Posterior vena cava (tissue), 2 donors: Measurements from ENCODE around the gene KLRC4. TPM values are rescaled to one million over a fixed set of nuclear protein-coding genes. Genes with fewer than 3 reads are reported as not detected.
"Not testable (repeated sequence)": the region's sequence is repeated elsewhere in the genome, so short reads cannot be mapped to it uniquely, and the experiment has no call there.

Source experiments
- DNase-seq: peaks from one replicate; pipeline ENCODE4 v3.0.0-alpha.2; 2020; ENCODE audit warnings: low spot score
- intact Hi-C, 2 donors: fragments of 100-400 bp; cut with DNase I; formaldehyde crosslinking; loops; one replicate each; pipeline versions ENCODE4 v1.14.1 to v1.14.2; 2022 to 2023
- long read RNA-seq, 2 donors: library from polyadenylated mRNA; unstranded; transcript quantifications; one replicate each; pipeline ENCODE4 v2.0.0, GENCODE V29; 2020 to 2021
- total RNA-seq, 2 donors: library from RNA; stranded (reverse); fragmentation: NEBNext Ultra II Directional; extraction: Animal tissue kit (Norgen Biotek cat#: 25700); gene quantifications; one replicate each; pipeline ENCODE4 v1.2.1, GENCODE V29; 2021
- donor health status: DM: yes; HTN: yes; CAD: no.
- donor health status: DM: yes; HTN: yes; CAD: no.

The KLRC4 gene, protein sequence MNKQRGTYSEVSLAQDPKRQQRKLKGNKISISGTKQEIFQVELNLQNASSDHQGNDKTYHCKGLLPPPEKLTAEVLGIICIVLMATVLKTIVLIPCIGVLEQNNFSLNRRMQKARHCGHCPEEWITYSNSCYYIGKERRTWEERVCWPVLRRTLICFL
- total RNA-seq = not detected
- long read RNA-seq, donor 1 = 0 reads
- long read RNA-seq, donor 2 = 0 reads

DNA sequence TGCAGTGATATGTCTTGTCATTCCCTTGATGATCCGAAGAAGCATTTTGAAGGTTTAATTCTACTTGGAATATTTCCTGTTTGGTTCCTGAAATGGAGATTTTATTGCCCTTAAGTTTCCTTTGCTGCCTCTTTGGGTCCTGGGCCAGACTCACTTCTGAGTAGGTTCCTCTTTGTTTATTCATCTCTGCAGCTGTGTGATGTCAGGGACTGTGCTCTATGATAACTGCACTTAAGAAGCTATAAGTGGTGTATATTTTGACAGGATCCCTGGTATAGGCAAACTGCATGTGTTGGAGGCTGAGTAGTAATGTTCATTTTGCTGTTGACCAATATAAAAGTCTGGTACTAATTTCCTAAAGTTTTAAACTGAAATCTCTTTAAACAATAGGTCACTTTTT is at the start of gene KLRC4:
TSS of gene KLRC4 (minus strand) at position 366 of the 400 bp plus-strand sequence. CDS start at position 184, 182 bp downstream.
- DNase-seq = no peak
- intact Hi-C loops = no loop called here

DNA sequence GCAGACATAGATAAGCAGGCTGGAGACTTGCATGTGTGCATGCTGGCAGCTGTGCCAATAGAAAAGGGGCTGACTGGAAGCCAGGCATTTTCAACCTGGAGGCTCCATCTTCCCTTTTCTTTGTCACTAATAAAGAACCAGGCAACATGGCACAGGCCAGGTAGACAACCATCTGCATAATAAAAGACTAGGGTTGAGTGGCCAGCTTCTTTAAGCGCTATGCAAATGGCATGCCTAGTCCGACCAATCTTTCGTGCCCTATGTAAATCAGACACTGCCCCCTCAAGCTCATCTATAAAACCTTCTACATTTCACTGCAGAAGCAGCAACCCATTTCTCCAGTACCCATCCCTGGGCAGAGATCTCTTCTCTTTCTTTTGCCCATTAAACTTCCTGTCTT is 48.2 kb upstream of the KLRC4 start:
- intact Hi-C loops = no loop called here
- DNase-seq = no peak

DNA sequence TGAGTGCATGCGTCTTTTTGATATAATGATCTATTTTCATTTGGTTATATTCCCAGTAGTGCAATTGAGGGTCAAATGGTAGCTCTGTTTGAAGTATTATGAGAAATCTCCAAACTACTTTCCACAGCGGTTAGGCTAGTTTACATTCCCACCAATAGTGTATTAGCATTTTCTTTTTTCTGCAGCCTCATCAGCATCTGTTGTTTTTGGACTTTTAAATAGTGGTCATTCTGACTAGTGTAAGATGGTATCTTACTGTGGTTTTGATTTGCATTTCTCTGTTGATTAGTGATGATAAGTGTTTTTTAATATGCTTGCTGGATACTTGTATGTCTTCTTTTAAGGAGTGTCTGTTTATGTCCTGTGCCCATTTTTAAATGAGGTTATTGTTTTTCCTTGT is 47.3 kb upstream of the KLRC4 start:
- no peak for DNase-seq
- intact Hi-C loops = no loop called here

DNA sequence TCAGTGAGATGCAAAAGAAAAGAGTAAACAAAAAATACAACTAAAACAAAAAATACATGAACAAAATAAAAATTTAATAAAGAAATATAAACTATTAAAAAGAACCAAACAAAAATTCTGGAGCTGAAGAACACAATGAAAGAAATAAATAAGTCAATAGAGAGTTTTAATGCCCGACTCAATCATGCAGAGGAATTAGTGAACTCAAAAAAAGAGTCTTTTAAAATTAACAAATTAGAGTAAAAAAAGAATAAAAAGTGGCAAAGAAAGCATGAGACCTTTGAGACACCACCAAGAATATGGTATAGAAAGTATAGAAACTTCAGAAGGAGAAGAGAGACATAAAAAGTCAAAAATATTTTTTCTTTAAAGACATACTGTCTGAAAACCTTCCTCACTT is 46.2 kb upstream of the KLRC4 start:
- no peak for DNase-seq
- intact Hi-C loops = no loop called here

DNA sequence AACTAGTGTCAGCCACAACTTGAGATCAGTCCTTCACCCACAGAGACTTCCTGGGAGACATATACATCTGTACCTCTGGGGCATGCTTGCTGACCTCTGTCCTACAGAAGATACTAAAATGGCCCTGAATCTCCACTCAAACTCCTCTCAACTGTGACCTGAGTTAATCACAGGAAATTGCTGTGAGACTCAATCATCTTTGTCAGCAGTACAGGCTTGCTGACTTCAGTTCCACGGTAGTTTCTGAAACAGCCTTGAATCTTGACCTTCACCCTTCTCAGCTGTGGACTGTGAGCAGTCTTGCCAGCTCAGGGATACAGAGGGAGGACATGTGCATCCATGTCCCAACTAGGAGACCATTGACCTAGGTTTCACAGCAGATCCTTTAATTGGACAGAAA is 45.0 kb upstream of the KLRC4 start:
- intact Hi-C loops = no loop called here
- DNase-seq = no peak

DNA sequence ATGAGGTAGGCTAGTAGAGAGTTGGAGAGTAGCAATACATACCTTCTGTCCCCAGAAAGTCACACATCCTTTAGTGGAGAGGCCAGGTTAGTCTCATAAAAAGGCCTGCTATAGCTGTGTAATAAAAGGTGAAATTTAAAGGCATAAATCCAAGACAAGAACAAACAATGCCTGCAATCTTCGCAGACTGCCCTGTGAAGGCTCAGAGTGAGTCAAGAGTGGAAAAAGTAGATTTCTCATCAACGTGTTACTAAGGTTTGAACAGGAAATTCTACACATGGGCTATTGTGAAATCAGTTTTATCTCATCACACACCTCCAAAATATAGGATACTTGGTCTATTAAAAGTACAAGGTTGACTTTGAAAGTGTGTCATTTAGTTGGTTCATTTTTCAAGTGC is 43.6 kb upstream of the KLRC4 start, which contains the start of gene KLRC1:
TSS of gene KLRC1 (minus strand) at position 222 of the 400 bp plus-strand sequence. CDS start 2,221 bp downstream, outside the sequence.
- no peak for DNase-seq
- intact Hi-C loops = no loop called here

DNA sequence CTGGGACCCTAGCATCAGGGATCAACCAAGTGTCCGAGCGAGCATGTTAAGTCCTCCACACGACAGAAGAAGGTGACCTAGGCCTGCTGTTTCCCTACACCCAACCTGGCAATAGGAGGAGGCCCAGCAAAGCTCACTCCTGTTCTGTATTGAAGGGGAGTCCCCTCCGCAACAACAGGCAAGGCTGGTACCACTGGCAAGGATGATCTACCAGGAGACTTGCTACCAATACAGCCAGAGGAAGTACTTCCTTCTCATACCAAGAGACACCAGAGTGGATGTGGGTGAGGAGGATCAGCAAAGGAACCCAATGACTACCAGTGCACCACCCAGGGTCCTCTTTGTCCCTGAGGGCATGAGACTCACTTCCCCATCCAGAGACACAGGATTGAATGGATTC is 38.7 kb upstream of the KLRC4 start:
- DNase-seq = no peak
- intact Hi-C loops = no loop called here

DNA sequence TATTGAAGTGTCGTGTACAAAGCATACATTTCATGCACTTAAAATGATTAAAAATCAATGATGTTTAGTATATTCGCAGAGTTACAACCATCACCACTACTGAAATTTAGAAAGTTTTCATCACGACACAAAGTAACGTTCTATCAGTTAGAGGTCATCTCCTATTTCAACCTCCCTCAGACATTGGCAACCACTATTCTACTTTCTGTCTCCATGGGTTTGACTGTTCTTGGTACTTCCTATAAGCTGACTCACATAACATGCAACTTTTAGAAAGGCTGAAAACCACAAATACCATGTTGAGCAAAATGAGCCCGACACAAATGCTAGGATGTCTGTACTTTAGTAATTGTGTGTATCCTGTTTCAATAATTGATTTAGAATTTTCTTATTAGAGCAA is 36.5 kb upstream of the KLRC4 start:
- DNase-seq, intact Hi-C loops: not testable (repeated sequence)

DNA sequence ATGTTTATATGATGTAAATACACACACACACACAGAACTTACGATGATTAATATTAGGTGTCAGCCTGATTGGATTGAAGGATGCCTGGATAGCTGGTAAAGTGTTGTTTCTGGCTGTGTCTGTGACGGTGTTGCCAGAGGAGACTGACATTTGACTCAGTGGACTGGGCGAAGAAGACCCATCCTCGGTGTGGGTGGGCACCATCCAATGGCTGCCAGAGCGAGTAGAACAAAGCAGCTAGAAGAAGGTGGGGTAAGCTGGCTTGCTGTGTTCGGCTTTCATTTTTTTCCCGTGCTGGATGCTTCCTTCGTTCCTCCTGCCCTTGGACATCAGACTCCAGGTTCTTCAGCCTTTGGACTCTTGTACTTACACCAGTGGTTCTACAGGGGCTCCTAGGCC is 31.6 kb upstream of the KLRC4 start:
- intact Hi-C loops, DNase-seq: not testable (repeated sequence)

DNA sequence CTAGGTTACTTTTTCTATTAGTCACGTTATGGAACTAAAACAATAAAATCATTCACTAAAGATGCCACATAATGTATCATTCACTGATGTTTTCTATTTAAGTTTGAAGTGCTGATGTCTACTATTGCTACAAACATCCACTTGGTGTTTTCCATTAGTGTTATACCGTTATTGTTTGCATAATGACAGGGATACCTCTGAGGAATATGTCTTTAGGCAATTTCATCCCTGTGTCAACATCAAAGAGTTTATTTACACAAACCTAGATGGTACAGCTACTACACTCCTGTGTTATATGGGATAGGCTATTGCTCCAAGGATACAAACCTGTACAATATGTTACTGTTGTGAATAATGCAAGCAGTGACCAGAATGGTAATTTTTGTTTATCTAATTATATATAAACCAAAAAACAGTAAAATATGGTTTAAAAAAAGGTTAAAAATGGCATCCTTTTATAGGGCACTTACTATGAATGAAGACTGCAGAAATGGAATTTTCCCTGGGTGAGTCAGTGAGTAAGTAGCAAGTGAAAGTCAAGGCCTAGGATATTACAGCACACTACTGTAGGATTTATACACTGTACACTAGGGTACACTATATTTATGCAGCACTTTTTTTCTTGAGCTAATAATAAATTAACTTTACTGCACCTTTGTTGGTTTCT is 30.2 kb upstream of the KLRC4 start:
- intact Hi-C loops, DNase-seq: not testable (repeated sequence)

DNA sequence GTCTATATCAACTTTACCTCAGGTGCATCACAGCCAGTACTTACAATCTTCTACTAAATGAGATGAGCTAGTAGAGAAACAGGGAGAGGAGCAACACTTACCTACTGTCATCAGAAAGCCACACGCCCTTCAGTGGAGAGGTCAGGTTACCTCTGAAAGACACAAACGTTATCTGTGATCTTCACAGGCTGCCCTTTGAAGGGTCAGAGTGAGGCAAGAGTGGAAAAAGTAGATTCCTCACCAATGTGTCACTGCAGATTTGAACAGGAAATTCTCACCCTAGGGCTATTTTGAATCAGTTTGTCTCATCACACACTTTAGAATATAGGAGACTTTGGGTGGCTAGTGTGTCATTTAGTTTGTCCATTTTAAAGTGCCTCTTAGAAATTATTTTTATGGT is 28.0 kb upstream of the KLRC4 start:
- DNase-seq, intact Hi-C loops: not testable (repeated sequence)

DNA sequence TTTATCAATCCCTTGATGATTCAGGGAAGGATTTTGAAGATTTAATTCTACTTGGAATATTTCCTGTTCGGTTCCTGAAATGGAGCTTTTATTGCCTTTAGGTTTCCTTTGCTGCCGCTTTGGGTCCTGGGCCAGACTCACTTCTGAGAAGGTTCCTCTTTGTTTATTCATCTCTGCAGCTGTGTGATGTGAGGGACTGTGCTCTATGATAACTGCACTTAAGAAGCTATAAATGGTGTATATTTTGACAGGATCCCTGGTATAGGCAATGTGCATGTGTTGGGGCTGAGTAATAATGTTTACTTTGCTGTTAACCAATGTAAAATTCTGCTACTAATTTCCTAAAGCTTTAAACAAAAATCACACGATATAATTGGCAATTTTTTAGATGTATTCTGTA is 26.3 kb upstream of the KLRC4 start, which contains the start of gene KLRC2:
TSS of gene KLRC2 (minus strand) at position 195 of the 400 bp plus-strand sequence. CDS start at position 171, 24 bp downstream.
- intact Hi-C loops, DNase-seq: not testable (repeated sequence)

DNA sequence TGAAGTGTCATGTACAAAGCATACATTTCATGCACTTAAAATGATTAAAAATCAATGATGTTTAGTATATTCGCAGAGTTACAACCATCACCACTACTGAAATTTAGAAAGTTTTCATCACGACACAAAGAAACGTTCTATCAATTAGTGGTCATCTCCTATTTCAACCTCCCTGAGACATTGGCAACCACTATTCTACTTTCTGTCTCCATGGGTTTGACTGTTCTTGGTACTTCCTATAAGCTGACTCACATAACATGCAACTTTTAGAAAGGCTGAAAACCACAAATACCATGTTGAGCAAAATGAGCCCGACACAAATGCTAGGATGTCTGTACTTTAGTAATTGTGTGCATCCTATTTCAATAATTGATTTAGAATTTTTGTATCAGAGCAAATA is 21.1 kb upstream of the KLRC4 start:
- DNase-seq, intact Hi-C loops: not testable (repeated sequence)

DNA sequence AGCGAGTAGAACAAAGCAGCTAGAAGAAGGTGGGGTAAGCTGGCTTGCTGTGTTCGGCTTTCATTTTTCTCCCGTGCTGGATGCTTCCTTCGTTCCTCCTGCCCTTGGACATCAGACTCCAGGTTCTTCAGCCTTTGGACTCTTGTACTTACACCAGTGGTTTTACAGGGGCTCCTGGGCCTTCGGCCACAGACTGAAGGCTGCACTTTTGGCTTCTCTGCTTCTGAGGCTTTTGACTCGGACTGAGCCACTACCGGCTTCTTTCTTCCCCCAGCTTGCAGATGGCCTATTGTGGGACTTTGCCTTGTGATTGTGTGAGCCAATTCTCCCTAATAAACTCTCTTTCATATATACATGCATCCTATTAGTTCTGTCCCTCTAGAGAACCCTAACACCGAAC is 16.4 kb upstream of the KLRC4 start:
- DNase-seq = peak; percentile 10
- intact Hi-C loops = not testable (repeated sequence)

DNA sequence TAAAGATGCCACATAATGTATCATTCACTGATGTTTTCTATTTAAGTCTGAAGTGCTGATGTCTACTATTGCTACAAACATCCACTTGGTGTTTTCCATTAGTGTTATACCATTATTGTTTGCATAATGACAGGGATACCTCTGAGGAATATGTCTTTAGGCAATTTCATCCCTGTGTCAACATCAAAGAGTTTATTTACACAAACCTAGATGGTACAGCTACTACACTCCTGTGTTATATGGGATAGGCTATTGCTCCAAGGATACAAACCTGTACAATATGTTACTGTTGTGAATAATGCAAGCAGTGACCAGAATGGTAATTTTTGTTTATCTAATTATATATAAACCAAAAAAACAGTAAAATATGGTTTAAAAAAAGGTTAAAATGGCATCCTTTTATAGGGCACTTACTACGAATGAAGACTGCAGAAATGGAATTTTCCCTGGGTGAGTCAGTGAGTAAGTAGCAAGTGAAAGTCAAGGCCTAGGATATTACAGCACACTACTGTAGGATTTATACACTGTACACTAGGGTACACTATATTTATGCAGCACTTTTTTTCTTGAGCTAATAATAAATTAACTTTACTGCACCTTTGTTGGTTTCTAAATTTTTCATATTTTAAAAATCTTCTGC is 14.8 kb upstream of the KLRC4 start:
- intact Hi-C loops = not testable (repeated sequence)

DNA sequence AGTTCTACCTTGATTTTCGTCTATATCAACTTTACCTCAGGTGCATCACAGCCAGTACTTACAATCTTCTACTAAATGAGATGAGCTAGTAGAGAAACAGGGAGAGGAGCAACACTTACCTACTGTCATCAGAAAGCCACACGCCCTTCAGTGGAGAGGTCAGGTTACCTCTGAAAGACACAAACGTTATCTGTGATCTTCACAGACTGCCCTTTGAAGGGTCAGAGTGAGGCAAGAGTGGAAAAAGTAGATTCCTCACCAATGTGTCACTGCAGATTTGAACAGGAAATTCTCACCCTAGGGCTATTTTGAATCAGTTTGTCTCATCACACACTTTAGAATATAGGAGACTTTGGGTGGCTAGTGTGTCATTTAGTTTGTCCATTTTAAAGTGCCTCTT is 12.6 kb upstream of the KLRC4 start:
- intact Hi-C loops, DNase-seq: not testable (repeated sequence)

More for the DNA sequence above, 14.8 kb upstream of the KLRC4 start:
- DNase-seq = not testable (repeated sequence)

DNA sequence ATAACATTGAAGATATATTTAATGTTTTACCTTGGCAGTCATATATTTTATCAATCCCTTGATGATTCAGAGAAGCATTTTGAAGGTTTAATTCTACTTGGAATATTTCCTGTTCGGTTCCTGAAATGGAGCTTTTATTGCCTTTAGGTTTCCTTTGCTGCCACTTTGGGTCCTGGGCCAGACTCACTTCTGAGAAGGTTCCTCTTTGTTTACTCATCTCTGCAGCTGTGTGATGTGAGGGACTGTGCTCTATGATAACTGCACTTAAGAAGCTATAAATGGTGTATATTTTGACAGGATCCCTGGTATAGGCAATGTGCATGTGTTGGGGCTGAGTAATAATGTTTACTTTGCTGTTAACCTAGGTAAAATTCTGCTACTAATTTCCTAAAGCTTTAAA is 10.8 kb upstream of the KLRC4 start, which contains the start of gene KLRC3:
TSS of gene KLRC3 (minus strand) at position 262 of the 400 bp plus-strand sequence. CDS start at position 217, 45 bp downstream.
- intact Hi-C loops, DNase-seq: not testable (repeated sequence)

DNA sequence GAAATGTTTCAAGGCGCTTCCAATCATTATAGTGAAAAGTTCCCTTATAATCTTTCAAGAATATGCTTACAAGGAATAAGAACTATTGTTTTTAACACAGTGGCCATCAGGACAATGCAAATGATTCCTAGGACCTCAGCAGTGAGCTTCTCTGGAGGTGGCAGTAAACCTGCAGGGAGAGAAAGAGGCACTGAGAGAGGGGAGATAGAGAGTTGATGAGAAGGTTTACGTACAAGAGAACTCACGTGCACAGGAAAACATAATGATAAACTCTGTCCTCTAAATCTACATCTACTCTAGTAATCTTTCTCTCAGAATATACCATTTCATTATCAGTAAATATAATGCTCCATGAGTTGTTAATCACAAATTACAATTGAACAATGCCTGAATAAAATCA is 715 bp downstream of the KLRC4 start:
- intact Hi-C loops = no loop called here
- DNase-seq = no peak

DNA sequence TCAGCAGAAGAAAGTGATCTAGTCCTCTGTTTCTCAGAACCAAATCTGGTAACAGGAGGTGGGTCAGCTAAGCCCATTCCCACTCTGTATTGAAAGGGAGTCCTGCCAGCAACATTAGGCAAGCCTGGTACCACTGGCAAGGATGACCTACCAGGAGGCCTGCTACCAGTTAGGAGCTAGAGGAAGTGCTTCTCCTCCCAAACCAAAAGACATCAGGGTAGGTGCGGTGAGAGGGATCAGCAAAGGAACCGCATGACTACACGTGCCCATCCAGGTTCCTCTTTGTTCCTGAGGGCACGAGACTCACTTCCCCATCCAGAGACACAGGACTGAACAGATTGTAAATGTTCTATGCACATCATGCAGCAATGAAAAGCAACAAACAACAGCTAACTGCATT is 2.8 kb downstream of the KLRC4 start:
- intact Hi-C loops = no loop called here
- DNase-seq = no peak

DNA sequence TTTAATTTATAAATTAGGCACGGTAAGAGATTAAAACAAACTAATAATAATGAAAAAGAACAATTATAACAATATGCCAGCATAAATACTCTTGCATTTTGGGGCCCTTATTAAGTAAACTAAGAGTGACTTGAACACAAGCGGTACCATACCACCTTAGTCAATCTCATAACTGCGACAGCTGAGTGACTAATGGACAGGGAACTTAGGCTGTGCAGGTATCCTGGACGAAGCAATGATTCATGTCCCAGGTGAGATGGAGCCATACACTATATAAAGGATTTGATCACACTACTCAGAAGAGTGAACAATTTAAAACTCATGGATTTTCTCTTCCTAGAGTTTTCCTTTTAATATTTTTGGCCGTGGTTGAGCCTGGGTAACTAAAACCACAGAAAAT is 4.3 kb downstream of the KLRC4 start:
- intact Hi-C loops = no loop called here
- no peak for DNase-seq
